ENCODE results near the gene AMMECR1. TPM values are rescaled to one million over a fixed set of nuclear protein-coding genes. Genes with fewer than 3 reads are reported as not detected.

Gene AMMECR1
- total RNA-seq, 3 donors from 2014 or later (not counting 1 experiment from before 2014, with no cell fraction given), result 10.0 to 16.7 (median 11.5) TPM

DNA sequence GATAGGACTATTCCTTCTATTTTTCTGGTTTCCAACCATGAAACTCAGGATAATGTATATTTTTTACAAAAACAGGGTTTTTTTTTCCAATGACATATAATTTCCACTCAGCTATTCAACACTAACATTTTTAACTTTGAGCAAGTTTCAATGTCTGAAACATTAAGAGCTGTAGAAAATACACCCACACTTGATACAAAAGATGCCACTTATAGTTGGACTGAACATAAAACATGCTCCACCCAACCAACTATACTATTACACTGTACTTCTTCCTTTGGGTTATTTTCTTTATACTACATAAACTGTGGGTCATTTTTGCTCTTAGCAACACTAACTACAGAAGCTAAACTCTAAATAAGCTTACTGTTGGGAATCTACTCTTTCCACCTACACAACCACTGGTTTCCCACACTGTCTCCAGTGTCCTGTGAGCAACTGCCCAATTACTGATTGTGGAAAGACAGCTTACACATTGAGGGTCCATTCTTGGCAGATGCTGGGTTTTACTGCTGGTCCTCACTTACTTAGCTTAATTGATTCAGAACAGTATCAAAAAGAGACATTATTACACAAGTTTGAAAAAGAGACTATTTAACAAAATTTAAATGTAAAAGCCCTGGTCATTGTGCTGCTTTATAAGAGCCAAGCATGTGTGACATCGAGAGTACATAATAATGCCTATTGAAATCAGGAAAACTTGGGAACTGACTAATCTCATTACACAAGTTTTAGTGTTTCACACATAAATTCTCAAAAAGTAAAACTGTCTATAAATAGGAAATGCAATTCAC lies 6.3 kb downstream of the AMMECR1 start:
- H3K4me3 Mint-ChIP-seq, result no peak overlapping the region
- TF ChIP-seq, protein P1, sequence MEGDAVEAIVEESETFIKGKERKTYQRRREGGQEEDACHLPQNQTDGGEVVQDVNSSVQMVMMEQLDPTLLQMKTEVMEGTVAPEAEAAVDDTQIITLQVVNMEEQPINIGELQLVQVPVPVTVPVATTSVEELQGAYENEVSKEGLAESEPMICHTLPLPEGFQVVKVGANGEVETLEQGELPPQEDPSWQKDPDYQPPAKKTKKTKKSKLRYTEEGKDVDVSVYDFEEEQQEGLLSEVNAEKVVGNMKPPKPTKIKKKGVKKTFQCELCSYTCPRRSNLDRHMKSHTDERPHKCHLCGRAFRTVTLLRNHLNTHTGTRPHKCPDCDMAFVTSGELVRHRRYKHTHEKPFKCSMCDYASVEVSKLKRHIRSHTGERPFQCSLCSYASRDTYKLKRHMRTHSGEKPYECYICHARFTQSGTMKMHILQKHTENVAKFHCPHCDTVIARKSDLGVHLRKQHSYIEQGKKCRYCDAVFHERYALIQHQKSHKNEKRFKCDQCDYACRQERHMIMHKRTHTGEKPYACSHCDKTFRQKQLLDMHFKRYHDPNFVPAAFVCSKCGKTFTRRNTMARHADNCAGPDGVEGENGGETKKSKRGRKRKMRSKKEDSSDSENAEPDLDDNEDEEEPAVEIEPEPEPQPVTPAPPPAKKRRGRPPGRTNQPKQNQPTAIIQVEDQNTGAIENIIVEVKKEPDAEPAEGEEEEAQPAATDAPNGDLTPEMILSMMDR (IDR thresholded peaks at IDR 0.05), result no peak
- H3K9me3 ChIP-seq (ENCODE audit: control insufficient read depth, insufficient read depth, low read length), result no peaks in the 10 kb centered on the region
- H3K27me3 ChIP-seq (ENCODE audit: control insufficient read depth, insufficient read depth, low read length), result no peaks in the 10 kb centered on the region
- H3K36me3 ChIP-seq (ENCODE audit: control insufficient read depth, insufficient read depth, low read length), result no peaks in the 10 kb centered on the region
- intact Hi-C loops (cut with micrococcal nuclease), result no loop called here
- no peaks in the 10 kb centered on the region for H3K4me1 ChIP-seq (ENCODE audit: control insufficient read depth, insufficient read depth, low read length)
- no peaks in the 10 kb centered on the region for H3K36me3 Mint-ChIP-seq
- no peaks in the 10 kb centered on the region for H3K9me3 Mint-ChIP-seq
- H3K27ac ChIP-seq (ENCODE audit: low read length), result no peak overlapping the region
- H3K4me1 Mint-ChIP-seq, result peaks cover 42 to 44% of the 10 kb centered on the region in 2 donors
- no peaks in the 10 kb centered on the region for H3K27me3 Mint-ChIP-seq (ENCODE audit: low read depth in 2 of 2)
- ATAC-seq (no peak), DNase-seq (no peak)
- peak overlapping the region; percentile 6 to 86 for H3K27ac Mint-ChIP-seq
- WGBS (ENCODE audit: insufficient coverage), result 100% methylated on average over 1 of the region's 1 CpG
- no peak overlapping the region for H3K4me3 ChIP-seq (ENCODE audit: low read length)

DNA sequence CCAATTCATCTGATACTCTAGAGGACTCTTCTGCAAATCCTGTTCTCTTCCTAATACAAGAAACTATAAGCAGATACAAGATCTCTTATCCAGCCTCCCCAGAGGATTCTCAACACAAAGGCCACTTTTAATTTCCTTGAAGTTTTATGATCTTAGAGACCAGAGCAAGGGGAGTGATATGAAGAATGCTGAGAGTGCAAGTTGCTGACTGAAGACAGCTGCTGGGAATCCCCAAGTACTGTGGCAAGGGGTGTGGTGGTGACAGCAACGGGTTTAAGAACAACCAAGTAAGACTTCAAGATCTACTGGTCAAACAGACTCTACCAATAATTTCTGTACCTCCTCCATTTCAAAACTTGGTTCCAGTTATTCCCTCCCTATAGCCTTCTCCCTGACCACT lies 7.0 kb downstream of the AMMECR1 start:
- H3K9me3 ChIP-seq (ENCODE audit: control insufficient read depth, insufficient read depth, low read length), result no peaks in the 10 kb centered on the region
- intact Hi-C loops (cut with micrococcal nuclease), result no loop called here
- TF ChIP-seq, protein P1 (IDR thresholded peaks at IDR 0.05), result no peak
- H3K4me1 Mint-ChIP-seq, result peaks cover 39 to 44% of the 10 kb centered on the region in 2 donors
- peak; percentile 15 to 64 for DNase-seq
- H3K9me3 Mint-ChIP-seq, result no peaks in the 10 kb centered on the region
- H3K27ac ChIP-seq (ENCODE audit: low read length), result no peak overlapping the region
- peak; percentile 79 to 96 (median 91) for ATAC-seq
- no peaks in the 10 kb centered on the region for H3K27me3 ChIP-seq (ENCODE audit: control insufficient read depth, insufficient read depth, low read length)
- no peaks in the 10 kb centered on the region for H3K36me3 ChIP-seq (ENCODE audit: control insufficient read depth, insufficient read depth, low read length)
- no CpG with 5 or more reads among the region's 1 CpG for WGBS (ENCODE audit: insufficient coverage)
- no peak overlapping the region for H3K4me3 Mint-ChIP-seq
- no peak overlapping the region for H3K4me3 ChIP-seq (ENCODE audit: low read length)
- H3K27me3 Mint-ChIP-seq (ENCODE audit: low read depth in 2 of 2), result no peaks in the 10 kb centered on the region
- H3K36me3 Mint-ChIP-seq, result no peaks in the 10 kb centered on the region
- H3K27ac Mint-ChIP-seq, result peak overlapping the region; percentile 6 to 86
- H3K4me1 ChIP-seq (ENCODE audit: control insufficient read depth, insufficient read depth, low read length), result no peaks in the 10 kb centered on the region

- no CpG with 5 or more reads among the region's 1 CpG for WGBS (ENCODE audit: insufficient coverage)
- Histone ChIP-seq H3K9me3 (ENCODE audit: control insufficient read depth, insufficient read depth, low read length) (no peaks in the 10 kb centered on the region), H3K4me1 (ENCODE audit: control insufficient read depth, insufficient read depth, low read length) (no peaks in the 10 kb centered on the region), H3K27ac (ENCODE audit: low read length) (no peak overlapping the region), H3K36me3 (ENCODE audit: control insufficient read depth, insufficient read depth, low read length) (no peaks in the 10 kb centered on the region), H3K4me3 (ENCODE audit: low read length) (no peak overlapping the region), H3K27me3 (ENCODE audit: control insufficient read depth, insufficient read depth, low read length) (no peaks in the 10 kb centered on the region)
- ATAC-seq (no peak), DNase-seq (no peak)
- Mint-ChIP-seq H3K36me3 (no peaks in the 10 kb centered on the region), H3K9me3 (no peaks in the 10 kb centered on the region), H3K4me3 (no peak overlapping the region), H3K4me1 (peaks cover 35 to 44% of the 10 kb centered on the region in 2 donors), H3K27ac (peak overlapping the region; percentile 6 to 86), H3K27me3 (ENCODE audit: low read depth in 2 of 2) (no peaks in the 10 kb centered on the region)
- intact Hi-C loops (cut with micrococcal nuclease), result no loop called here
- TF ChIP-seq, protein P1 (IDR thresholded peaks at IDR 0.05), result no peak
These were observed 7.7 kb downstream of the AMMECR1 start for GRCh38 chrX:110310000-110310790.

All from natural killer cell (primary cell).